H1 (cell line): Measurements from ENCODE around the gene IL32. TPM values are rescaled to one million over a fixed set of nuclear protein-coding genes. Genes with fewer than 3 reads are reported as not detected.
A peak's percentile ranks its signal among the peaks of the same experiment; 100 is the strongest.

Source experiments
- CTCF ChIA-PET: fragments of 300-600 bp; sonication (Branson Sonifier 250); formaldehyde crosslinking; loops from one replicate; lab custom pipeline; 2021; ENCODE audit not compliant: partially characterized antibody; lab: Charles Lee
- POLR2A ChIA-PET: fragments of 300-600 bp; sonication (Branson Sonifier 250); formaldehyde crosslinking; loops from one replicate; lab custom pipeline; 2021; ENCODE audit warnings: inconsistent platforms; ENCODE audit not compliant: partially characterized antibody; lab: Charles Lee
- DNase-seq, 2 experiments: peaks; one replicate each; pipeline versions ENCODE4 v3.0.0 to v3.0.0-alpha.2; 2010 to 2022; ENCODE audit warnings: low spot score in 2 of 2, low read depth in 1 of 2, mixed read lengths in 1 of 2
- FAIRE-seq: peaks from 2 replicates; lab custom pipeline; 2011; peaks lifted over from hg19 to GRCh38; lab: Jason Lieb, UNC
- H2AFZ ChIP-seq: 2 replicates; pipeline ENCODE4 v1.8.1; 2012; ENCODE audit warnings: low read length, inconsistent platforms
- H2AK5ac ChIP-seq: 2 replicates; pipeline ENCODE4 v1.6.1; 2013; ENCODE audit warnings: low read depth, low read length
- H2BK120ac ChIP-seq: replicated peaks from 2 replicates; pipeline ENCODE3; 2013; ENCODE audit warnings: low read depth, low read length, inconsistent platforms
- H2BK12ac ChIP-seq: 2 replicates; pipeline ENCODE4 v1.6.1; 2013; ENCODE audit warnings: low read depth, low read length
- H2BK15ac ChIP-seq: 2 replicates; pipeline ENCODE4 v1.6.1; 2013; ENCODE audit warnings: low read length
- H2BK20ac ChIP-seq: 2 replicates; pipeline ENCODE4 v1.6.1; 2013; ENCODE audit warnings: low read length
- H2BK5ac ChIP-seq: 2 replicates; pipeline ENCODE4 v1.6.1; 2013; ENCODE audit warnings: low read depth, low read length
- H3K14ac ChIP-seq: 2 replicates; pipeline ENCODE4 v1.6.1; 2013; ENCODE audit warnings: inconsistent platforms; ENCODE audit not compliant: insufficient read length
- H3K18ac ChIP-seq: 2 replicates; pipeline ENCODE4 v1.6.1; 2013; ENCODE audit warnings: low read length; ENCODE audit errors: extremely low read depth
- H3K23ac ChIP-seq: 2 replicates; pipeline ENCODE4 v1.6.1; 2013; ENCODE audit warnings: inconsistent platforms; ENCODE audit not compliant: insufficient read length
- H3K23me2 ChIP-seq: 2 replicates; pipeline ENCODE4 v1.6.1; 2013; ENCODE audit warnings: low read depth, low read length
- H3K27ac ChIP-seq: 2 replicates; pipeline ENCODE4 v1.6.1; 2011; ENCODE audit warnings: low read depth, low read length, inconsistent platforms
- H3K27me3 ChIP-seq, 4 experiments: replicated peaks in 1 of 4; 1 replicate in 1 of 4; 2 replicates in 3 of 4; pipeline versions ENCODE4 v1.6.1 to v1.8.1; 2011 to 2013; ENCODE audit warnings: low read length in 3 of 4, mild to moderate bottlenecking in 3 of 4, inconsistent platforms in 2 of 4, mixed read lengths in 2 of 4, moderate library complexity in 1 of 4; ENCODE audit not compliant: control insufficient read depth in 3 of 4, insufficient read depth in 3 of 4; ENCODE audit errors: extremely low read depth in 1 of 4
- H3K36me3 ChIP-seq, 4 experiments: 2 replicates each; pipeline versions ENCODE4 v1.6.1 to v1.8.1; 2011 to 2013; ENCODE audit warnings: mild to moderate bottlenecking in 4 of 4, low read length in 3 of 4, moderate library complexity in 2 of 4, control low read depth in 1 of 4, inconsistent platforms in 1 of 4; ENCODE audit not compliant: insufficient read depth in 4 of 4, control insufficient read depth in 2 of 4
- H3K4ac ChIP-seq: replicated peaks from 2 replicates; pipeline ENCODE3; 2013; ENCODE audit warnings: low read length, low read depth, mixed read lengths, inconsistent platforms; ENCODE audit not compliant: insufficient read length
- H3K4me1 ChIP-seq, 4 experiments: replicated peaks in 1 of 4; 1 replicate in 1 of 4; 2 replicates in 3 of 4; pipeline versions ENCODE4 v1.6.1 to v1.8.1; 2011 to 2013; ENCODE audit warnings: low read length in 3 of 4, inconsistent platforms in 2 of 4, mixed read lengths in 1 of 4; ENCODE audit not compliant: insufficient read depth in 4 of 4, control insufficient read depth in 3 of 4
- H3K4me2 ChIP-seq, 2 experiments: 2 replicates each; pipeline versions ENCODE4 v1.6.1 to v1.8.1; 2011 to 2013; ENCODE audit warnings: low read depth in 2 of 2, low read length in 2 of 2, control low read depth in 1 of 2, inconsistent platforms in 1 of 2, mild to moderate bottlenecking in 1 of 2; ENCODE audit not compliant: insufficient read depth in 1 of 2
- H3K4me3 ChIP-seq, 4 experiments: fragments of 200-600, 300-600 bp in 1 of 4; sonication (generic), shearing (Covaris generic), sonication (Bioruptor Twin) in 1 of 4; 2 replicates each; pipeline versions ENCODE4 v1.5.1 to v1.8.1; 2011 to 2016; ENCODE audit warnings: low read length in 4 of 4, low read depth in 3 of 4, control low read depth in 2 of 4, inconsistent platforms in 2 of 4, mild to moderate bottlenecking in 2 of 4, mixed read lengths in 1 of 4, moderate library complexity in 1 of 4; ENCODE audit not compliant: insufficient read depth in 2 of 4; ENCODE audit errors: extremely low read depth in 1 of 4
- H3K56ac ChIP-seq: replicated peaks from 2 replicates; pipeline ENCODE3; 2013; ENCODE audit warnings: low read depth, mild to moderate bottlenecking, mixed read lengths, low read length, inconsistent platforms; ENCODE audit not compliant: insufficient read length
- H3K79me1 ChIP-seq: 2 replicates; pipeline ENCODE4 v1.6.1; 2013; ENCODE audit warnings: low read depth, low read length, control low read depth
- H3K79me2 ChIP-seq, 2 experiments: 2 replicates each; pipeline versions ENCODE4 v1.6.1 to v1.8.1; 2012 to 2013; ENCODE audit warnings: low read length in 2 of 2, mild to moderate bottlenecking in 2 of 2, inconsistent platforms in 1 of 2; ENCODE audit not compliant: insufficient read depth in 2 of 2, control insufficient read depth in 1 of 2
- H3K9ac ChIP-seq, 4 experiments: replicated peaks in 1 of 4; 1 replicate in 1 of 4; 2 replicates in 3 of 4; pipeline versions ENCODE4 v1.6.1 to v1.8.1; 2011 to 2013; ENCODE audit warnings: low read depth in 3 of 4, low read length in 3 of 4, control low read depth in 2 of 4, mild to moderate bottlenecking in 2 of 4, moderate library complexity in 2 of 4, inconsistent platforms in 1 of 4; ENCODE audit errors: extremely low read depth in 1 of 4
- H3K9me3 ChIP-seq, 2 experiments: 2 replicates each; pipeline versions ENCODE4 v1.6.1 to v1.8.1; 2012 to 2013; ENCODE audit warnings: mild to moderate bottlenecking in 2 of 2, moderate library complexity in 2 of 2, control low read depth in 1 of 2, inconsistent platforms in 1 of 2, low read depth in 1 of 2, low read length in 1 of 2, mixed read lengths in 1 of 2; ENCODE audit not compliant: insufficient read depth in 2 of 2
- H4K20me1 ChIP-seq, 2 experiments: replicated peaks in 1 of 2; 2 replicates each; pipeline versions ENCODE3 to v1.8.1; 2011 to 2013; ENCODE audit warnings: inconsistent platforms in 2 of 2, low read length in 2 of 2, mild to moderate bottlenecking in 1 of 2; ENCODE audit not compliant: insufficient read depth in 2 of 2, control insufficient read depth in 1 of 2
- H4K5ac ChIP-seq: 2 replicates; pipeline ENCODE4 v1.6.1; 2013; ENCODE audit warnings: low read length, low read depth, mixed read lengths, inconsistent platforms; ENCODE audit not compliant: insufficient read length
- H4K8ac ChIP-seq: 2 replicates; pipeline ENCODE4 v1.8.0; 2013; ENCODE audit warnings: mild to moderate bottlenecking, moderate library complexity, low read length, inconsistent platforms; ENCODE audit not compliant: insufficient read depth; ENCODE audit errors: extremely low read depth
- H4K91ac ChIP-seq: replicated peaks from 2 replicates; pipeline ENCODE3; 2013; ENCODE audit warnings: low read length, mixed read lengths, inconsistent platforms; ENCODE audit not compliant: insufficient read length
- CBX8 ChIP-seq: fragments of 300-800, 300-1000 bp; sonication (generic); IDR thresholded peaks from 2 replicates; pipeline ENCODE4 v1.7.1; 2016; ENCODE audit warnings: low read depth, low read length, borderline replicate concordance
- EGR1 ChIP-seq: IDR thresholded peaks from 2 replicates; pipeline ENCODE4 v1.6.1; 2011; ENCODE audit warnings: low read depth, low read length, borderline replicate concordance
- JUN ChIP-seq: IDR thresholded peaks from 2 replicates; pipeline ENCODE4 v1.6.1; 2011; ENCODE audit warnings: low read depth, mild to moderate bottlenecking, improper control_type of control experiment, low read length
- RAD21 ChIP-seq, 2 experiments: IDR thresholded peaks in 1 of 2; conservative IDR thresholded peaks in 1 of 2; 2 replicates each; pipeline ENCODE4 v1.6.1; 2011; ENCODE audit warnings: low read depth in 2 of 2, low read length in 2 of 2, improper control_type of control experiment in 1 of 2, inconsistent platforms in 1 of 2, mild to moderate bottlenecking in 1 of 2, moderate library complexity in 1 of 2
- WGBS, 2 experiments: shearing (Covaris generic) in 1 of 2; methylation state at CpG; one replicate each; pipeline versions ENCODE4 v1.1.6 to v1.1.7; 2013 to 2015; ENCODE audit warnings: low lambda C conversion rate in 2 of 2, mixed read lengths in 2 of 2, inconsistent platforms in 1 of 2, low coverage in 1 of 2, missing lambda C conversion rate in 1 of 2; ENCODE audit not compliant: insufficient replicate concordance in 2 of 2, insufficient coverage in 1 of 2, insufficient read length in 1 of 2; ENCODE audit errors: extremely low coverage in 1 of 2, missing lambda C conversion rate in 1 of 2; 5-methylcytosine and 5-hydroxymethylcytosine counted together
- polyA plus RNA-seq, 7 experiments: library from polyadenylated mRNA; depleted of rRNA in 3 of 7; stranded (reverse) in 5 of 7; unstranded in 2 of 7; fragments of >200 nt in 5 of 7; fragments of 200-250 nt in 2 of 7; gene quantifications; 1 replicate in 5 of 7; 2 replicates in 1 of 7; 4 replicates in 1 of 7; pipeline versions ENCODE4 v1.2.1 to v1.2.3, GENCODE V29; 2011 to 2013; ENCODE audit warnings: missing spikeins in 2 of 7, mixed read lengths in 2 of 7
- total RNA-seq: library from RNA; stranded (reverse); fragmentation: NEBNext Ultra II Directional; extraction: Animal tissue kit (Norgen Biotek cat#: 25700); gene quantifications from 2 replicates; pipeline ENCODE4 v1.2.1, GENCODE V29; 2021
- TF ChIP-seq, protein P1 (sequence below), 3 experiments: IDR thresholded peaks; 1 replicate in 2 of 3; 2 replicates in 1 of 3; pipeline versions ENCODE4 v1.5.1 to v1.6.1; 2011; ENCODE audit warnings: low read length in 3 of 3, mild to moderate bottlenecking in 3 of 3, inconsistent platforms in 2 of 3, low read depth in 1 of 3, moderate library complexity in 1 of 3; ENCODE audit not compliant: insufficient read depth in 1 of 3; ENCODE audit errors: control extremely low read depth in 1 of 3

The IL32 gene
- total and polyA plus RNA-seq, 2 of the 8 experiments (the other 6 are each of a cell fraction or from before 2014, with no cell fraction given) = 2.7 to 5.0 TPM

DNA sequence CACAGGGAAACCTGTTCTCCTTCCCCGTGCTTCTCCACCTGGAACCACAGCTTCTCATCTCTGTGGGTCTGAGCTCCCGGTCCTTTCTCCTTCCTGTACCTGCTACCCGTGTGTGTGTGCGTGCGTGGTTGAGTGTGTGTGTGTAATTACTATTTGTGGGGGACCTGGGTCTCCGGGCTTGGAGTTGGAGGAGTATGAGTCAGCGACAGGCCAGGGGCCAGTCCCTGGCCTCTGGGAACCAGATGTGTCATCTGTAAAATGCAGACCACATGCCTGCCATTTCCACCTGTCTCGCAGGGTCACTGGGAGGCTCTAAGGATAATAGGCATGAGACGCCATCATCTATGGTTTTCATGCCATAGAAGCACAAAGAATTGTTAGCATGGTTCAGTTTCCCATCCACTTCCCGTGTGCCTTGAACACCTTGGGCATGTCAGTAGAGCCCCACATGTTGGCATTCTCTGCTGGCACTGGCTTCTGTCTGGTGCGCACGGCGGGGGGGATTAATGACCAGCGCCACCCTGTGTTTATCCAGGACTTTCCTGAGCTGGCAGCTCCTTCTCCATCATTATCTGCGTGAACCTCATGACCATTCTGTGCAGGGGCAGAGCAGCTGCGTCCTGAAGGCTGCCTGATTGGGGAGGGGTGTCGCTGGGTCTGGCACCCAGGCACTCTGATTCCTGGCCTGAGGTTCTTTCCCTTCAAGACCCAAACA, 48.5 kb downstream of the IL32 start:
- H2AK5ac ChIP-seq = no peak overlapping the region; the same call in 1 of the 2 replicates
- no peaks in the 10 kb centered on the region for H3K27me3 ChIP-seq
- no peak overlapping the region for H3K14ac ChIP-seq
- no peak for DNase-seq
- H3K79me1 ChIP-seq = peaks cover 6% of the 10 kb centered on the region; the same call in 1 of the 2 replicates
- H4K8ac ChIP-seq = no peak overlapping the region
- no peak overlapping the region for H2AFZ ChIP-seq
- no peak overlapping the region for H2BK120ac ChIP-seq
- H3K4me3 ChIP-seq = peak overlapping the region in 1 of 4 experiments; percentile 92; a peak in 1 of 8 replicates
- H4K5ac ChIP-seq = no peak overlapping the region
- no peak overlapping the region; a peak in 1 of 7 replicates for H3K9ac ChIP-seq
- no peak for TF ChIP-seq RAD21 (IDR thresholded peaks at IDR 0.05 in 1 of 2, conservative IDR thresholded peaks at IDR 0.05 in 1 of 2; ENCODE audit: low read depth in 2 of 2, low read length in 2 of 2)
- TF ChIP-seq JUN = no peak
- no peak for TF ChIP-seq CBX8
- TF ChIP-seq, protein P1, sequence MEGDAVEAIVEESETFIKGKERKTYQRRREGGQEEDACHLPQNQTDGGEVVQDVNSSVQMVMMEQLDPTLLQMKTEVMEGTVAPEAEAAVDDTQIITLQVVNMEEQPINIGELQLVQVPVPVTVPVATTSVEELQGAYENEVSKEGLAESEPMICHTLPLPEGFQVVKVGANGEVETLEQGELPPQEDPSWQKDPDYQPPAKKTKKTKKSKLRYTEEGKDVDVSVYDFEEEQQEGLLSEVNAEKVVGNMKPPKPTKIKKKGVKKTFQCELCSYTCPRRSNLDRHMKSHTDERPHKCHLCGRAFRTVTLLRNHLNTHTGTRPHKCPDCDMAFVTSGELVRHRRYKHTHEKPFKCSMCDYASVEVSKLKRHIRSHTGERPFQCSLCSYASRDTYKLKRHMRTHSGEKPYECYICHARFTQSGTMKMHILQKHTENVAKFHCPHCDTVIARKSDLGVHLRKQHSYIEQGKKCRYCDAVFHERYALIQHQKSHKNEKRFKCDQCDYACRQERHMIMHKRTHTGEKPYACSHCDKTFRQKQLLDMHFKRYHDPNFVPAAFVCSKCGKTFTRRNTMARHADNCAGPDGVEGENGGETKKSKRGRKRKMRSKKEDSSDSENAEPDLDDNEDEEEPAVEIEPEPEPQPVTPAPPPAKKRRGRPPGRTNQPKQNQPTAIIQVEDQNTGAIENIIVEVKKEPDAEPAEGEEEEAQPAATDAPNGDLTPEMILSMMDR (IDR thresholded peaks at IDR 0.05; ENCODE audit: control extremely low read depth in 1 of 3, insufficient read depth in 1 of 3, low read depth in 1 of 3, low read length in 3 of 3) = peak in 1 of 3 experiments; percentile 10; a peak in 2 of 4 replicates
- TF ChIP-seq EGR1 = no peak
- no peak overlapping the region for H2BK20ac ChIP-seq
- ChIA-PET CTCF (interaction anchor here (0.6 to 36.8 kb wide), 9 partner anchors 8 to 94 kb away, joined by 3 to 619 read pairs (median 19); partner anchors contain the start of genes TNFRSF12A, ZNF213 and ZSCAN10), POLR2A (interaction anchor here (1.0 to 12.1 kb wide), 6 partner anchors 9 to 27 kb away, joined by 3 to 169 read pairs (median 12); partner anchors contain the start of gene ZSCAN10)
- no peak overlapping the region for H2BK5ac ChIP-seq
- peaks cover 0 to 17% of the 10 kb centered on the region in 2 experiments; a peak in 2 of 4 replicates for H3K79me2 ChIP-seq
- H2BK15ac ChIP-seq = no peak overlapping the region
- H3K36me3 ChIP-seq = peaks cover 0 to 15% (median 12%) of the 10 kb centered on the region in 4 experiments; a peak in 7 of 8 replicates
- 84% methylated on average over 17 of the region's 17 CpGs; no CpG with 5 or more reads in 1 of the 2 experiments for WGBS, 2 experiments
- no peak overlapping the region for H4K91ac ChIP-seq
- no peak overlapping the region for H3K27ac ChIP-seq
- no peak overlapping the region for H3K18ac ChIP-seq
- no peak overlapping the region for H3K23ac ChIP-seq
- H3K9me3 ChIP-seq = no peaks in the 10 kb centered on the region
- peaks cover 0 to 6% of the 10 kb centered on the region in 2 experiments for H4K20me1 ChIP-seq
- H3K23me2 ChIP-seq = peaks cover 8% of the 10 kb centered on the region
- H3K4me2 ChIP-seq = peak overlapping the region; percentile 79 to 93; a peak in 2 of 4 replicates
- no peak overlapping the region for H2BK12ac ChIP-seq
- peaks cover 0 to 15% (median 8%) of the 10 kb centered on the region in 4 experiments; a peak in 5 of 7 replicates for H3K4me1 ChIP-seq
- H3K56ac ChIP-seq = no peak overlapping the region
- H3K4ac ChIP-seq = no peak overlapping the region
- FAIRE-seq = no peak
